Measurements from ENCODE around the gene PRIMA1.
"Not testable (repeated sequence)": the region's sequence is repeated elsewhere in the genome, so short reads cannot be mapped to it uniquely, and the experiment has no call there.

PRIMA1 gene

GRCh38 chr14:93788293-93788542 lies at the start of gene PRIMA1:
TSS of gene PRIMA1 (minus strand) at chr14:93788485. CDS start at chr14:93787718, 767 bp downstream.
- DNase-seq (ENCODE audit: low read depth): no peak

- DNase-seq (ENCODE audit: low read depth): no peak
These were observed 46.5 kb upstream of the PRIMA1 start for GRCh38 chr14:93834699-93835371.

GRCh38 chr14:93832665-93833064 lies 44.4 kb upstream of the PRIMA1 start:
- DNase-seq (ENCODE audit: low read depth): no peak

GRCh38 chr14:93832081-93832480 lies 43.8 kb upstream of the PRIMA1 start:
- no peak for DNase-seq (ENCODE audit: low read depth)

GRCh38 chr14:93830753-93831461 lies 42.6 kb upstream of the PRIMA1 start:
- no peak for DNase-seq (ENCODE audit: low read depth)

GRCh38 chr14:93829839-93830481 lies 41.7 kb upstream of the PRIMA1 start:
- DNase-seq (ENCODE audit: low read depth): no peak

- DNase-seq (ENCODE audit: low read depth): no peak
These were observed 36.9 kb upstream of the PRIMA1 start for GRCh38 chr14:93825235-93825553.

- DNase-seq (ENCODE audit: low read depth): no peak
These were observed 36.4 kb upstream of the PRIMA1 start for GRCh38 chr14:93824518-93825234.

- DNase-seq (ENCODE audit: low read depth): no peak
These were observed 35.8 kb upstream of the PRIMA1 start for GRCh38 chr14:93824076-93824475.

- no peak for DNase-seq (ENCODE audit: low read depth)
These were observed 32.8 kb upstream of the PRIMA1 start for GRCh38 chr14:93821051-93821450.

GRCh38 chr14:93818857-93819256 lies 30.6 kb upstream of the PRIMA1 start:
- no peak for DNase-seq (ENCODE audit: low read depth)

- no peak for DNase-seq (ENCODE audit: low read depth)
These were observed 23.4 kb upstream of the PRIMA1 start for GRCh38 chr14:93811676-93812075.

GRCh38 chr14:93811020-93811419 lies 22.7 kb upstream of the PRIMA1 start:
- DNase-seq (ENCODE audit: low read depth): no peak

GRCh38 chr14:93809491-93810420 lies 21.5 kb upstream of the PRIMA1 start:
- DNase-seq (ENCODE audit: low read depth): not testable (repeated sequence)

- no peak for DNase-seq (ENCODE audit: low read depth)
These were observed 16.4 kb upstream of the PRIMA1 start for GRCh38 chr14:93804654-93805053.

- DNase-seq (ENCODE audit: low read depth): no peak
These were observed 15.4 kb upstream of the PRIMA1 start for GRCh38 chr14:93803408-93804318.

- no peak for DNase-seq (ENCODE audit: low read depth)
These were observed 12.0 kb upstream of the PRIMA1 start for GRCh38 chr14:93799989-93800921.

GRCh38 chr14:93799617-93799988 lies 11.3 kb upstream of the PRIMA1 start:
- DNase-seq (ENCODE audit: low read depth): no peak

GRCh38 chr14:93797536-93797935 lies 9.3 kb upstream of the PRIMA1 start:
- no peak for DNase-seq (ENCODE audit: low read depth)

- DNase-seq (ENCODE audit: low read depth): no peak
These were observed 8.8 kb upstream of the PRIMA1 start for GRCh38 chr14:93797071-93797470.
